ENCODE data around the gene MLF1.

MLF1 gene

GRCh38 chr3:158640646-158641045 is 69.7 kb downstream of the MLF1 start:
- no peak for DNase-seq (ENCODE audit: low spot score)
- Histone ChIP-seq H3K27ac (no peak overlapping the region), H3K4me3 (no peak overlapping the region)
- TF ChIP-seq CTCF (IDR thresholded peaks at IDR 0.05), result no peak

- DNase-seq (ENCODE audit: low spot score), result no peak
- H3K27ac ChIP-seq, result no peak overlapping the region
- no peak for TF ChIP-seq CTCF (IDR thresholded peaks at IDR 0.05)
- no peak overlapping the region for H3K4me3 ChIP-seq
Observed at GRCh38 chr3:158642005-158642404, 71.0 kb downstream of the MLF1 start.

GRCh38 chr3:158642474-158643210 is 71.6 kb downstream of the MLF1 start:
- Histone ChIP-seq H3K4me3 (no peak overlapping the region), H3K27ac (no peak overlapping the region)
- no peak for TF ChIP-seq CTCF (IDR thresholded peaks at IDR 0.05)
- no peak for DNase-seq (ENCODE audit: low spot score)

- peak; percentile 66 for TF ChIP-seq CTCF (IDR thresholded peaks at IDR 0.05)
- Histone ChIP-seq H3K27ac (peak within 1 kb of the TSS; percentile 82 to 84), H3K4me3 (peak within 1 kb of the TSS; percentile 76)
- DNase-seq (ENCODE audit: low spot score), result peak; percentile 95
Observed at GRCh38 chr3:158644345-158644908, 73.4 kb downstream of the MLF1 start, which contains the start of gene GFM1. Gene GFM1, plus strand, starts transcription at chr3:158644527. Its CDS starts 108 bp downstream, at chr3:158644635.

- TF ChIP-seq CTCF (IDR thresholded peaks at IDR 0.05), result no peak
- no peak for DNase-seq (ENCODE audit: low spot score)
- no peak overlapping the region for H3K4me3 ChIP-seq
- H3K27ac ChIP-seq, result no peak overlapping the region
Observed at GRCh38 chr3:158649791-158650190, 78.8 kb downstream of the MLF1 start.

GRCh38 chr3:158651192-158651591 is 80.2 kb downstream of the MLF1 start:
- no peak overlapping the region for H3K4me3 ChIP-seq
- TF ChIP-seq CTCF (IDR thresholded peaks at IDR 0.05), result no peak
- DNase-seq (ENCODE audit: low spot score), result no peak
- H3K27ac ChIP-seq, result no peak overlapping the region

- DNase-seq (ENCODE audit: low spot score), result no peak
- Histone ChIP-seq H3K27ac (no peak overlapping the region), H3K4me3 (no peak overlapping the region)
- TF ChIP-seq CTCF (IDR thresholded peaks at IDR 0.05), result no peak
Observed at GRCh38 chr3:158652463-158652862, 81.5 kb downstream of the MLF1 start.

All from coronary artery (tissue), 2 donors.